ENCODE results near the gene EDN2.

Gene EDN2

DNA sequence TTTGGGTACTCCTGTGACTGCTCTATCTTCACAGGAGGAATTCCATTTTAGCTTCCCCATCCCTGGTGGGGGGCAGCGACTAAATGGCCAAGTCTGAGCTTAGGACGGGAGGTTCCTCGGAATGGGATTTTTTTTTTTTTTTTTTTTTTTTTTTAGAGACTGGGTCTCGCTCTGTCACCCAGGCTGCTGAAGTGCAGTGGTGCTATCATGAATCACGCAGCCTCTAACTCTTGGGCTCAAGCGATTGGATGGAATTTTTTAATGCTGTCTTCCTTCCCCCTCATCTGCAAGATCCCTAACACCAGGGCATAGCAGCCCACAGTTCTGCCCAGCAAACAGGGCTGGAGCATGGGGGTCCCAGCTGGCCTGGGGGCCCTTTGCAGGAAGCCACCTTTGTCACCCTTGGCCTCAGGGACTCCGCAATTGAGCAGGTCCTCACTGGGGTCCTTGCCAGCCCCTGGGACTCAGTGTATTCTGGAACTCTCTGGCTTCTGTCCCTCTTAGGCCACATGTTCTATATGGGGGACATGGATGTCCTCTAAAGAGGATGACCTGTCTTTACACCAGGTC is 13.1 kb upstream of the EDN2 start:
- no peak for DNase-seq

DNA sequence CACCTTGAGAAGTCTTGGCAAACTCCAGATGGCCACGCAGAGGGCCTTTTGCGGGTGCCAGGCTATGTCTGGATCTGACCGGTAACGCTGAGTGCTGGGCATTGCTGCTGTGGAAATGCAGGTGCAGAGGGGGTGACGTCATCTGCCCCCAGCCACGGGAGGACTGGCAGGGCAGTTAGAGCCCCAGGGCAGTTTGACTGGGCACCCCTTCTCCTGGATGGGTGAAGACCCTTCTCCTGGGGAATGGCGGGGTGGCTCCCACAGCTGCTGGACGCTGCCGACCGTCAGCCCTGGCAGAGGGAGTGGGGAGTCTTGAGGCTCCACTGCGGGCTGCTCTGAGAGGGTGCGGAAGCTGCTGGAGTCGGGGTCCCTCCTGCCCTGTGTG is 12.6 kb upstream of the EDN2 start:
- DNase-seq: no peak

DNA sequence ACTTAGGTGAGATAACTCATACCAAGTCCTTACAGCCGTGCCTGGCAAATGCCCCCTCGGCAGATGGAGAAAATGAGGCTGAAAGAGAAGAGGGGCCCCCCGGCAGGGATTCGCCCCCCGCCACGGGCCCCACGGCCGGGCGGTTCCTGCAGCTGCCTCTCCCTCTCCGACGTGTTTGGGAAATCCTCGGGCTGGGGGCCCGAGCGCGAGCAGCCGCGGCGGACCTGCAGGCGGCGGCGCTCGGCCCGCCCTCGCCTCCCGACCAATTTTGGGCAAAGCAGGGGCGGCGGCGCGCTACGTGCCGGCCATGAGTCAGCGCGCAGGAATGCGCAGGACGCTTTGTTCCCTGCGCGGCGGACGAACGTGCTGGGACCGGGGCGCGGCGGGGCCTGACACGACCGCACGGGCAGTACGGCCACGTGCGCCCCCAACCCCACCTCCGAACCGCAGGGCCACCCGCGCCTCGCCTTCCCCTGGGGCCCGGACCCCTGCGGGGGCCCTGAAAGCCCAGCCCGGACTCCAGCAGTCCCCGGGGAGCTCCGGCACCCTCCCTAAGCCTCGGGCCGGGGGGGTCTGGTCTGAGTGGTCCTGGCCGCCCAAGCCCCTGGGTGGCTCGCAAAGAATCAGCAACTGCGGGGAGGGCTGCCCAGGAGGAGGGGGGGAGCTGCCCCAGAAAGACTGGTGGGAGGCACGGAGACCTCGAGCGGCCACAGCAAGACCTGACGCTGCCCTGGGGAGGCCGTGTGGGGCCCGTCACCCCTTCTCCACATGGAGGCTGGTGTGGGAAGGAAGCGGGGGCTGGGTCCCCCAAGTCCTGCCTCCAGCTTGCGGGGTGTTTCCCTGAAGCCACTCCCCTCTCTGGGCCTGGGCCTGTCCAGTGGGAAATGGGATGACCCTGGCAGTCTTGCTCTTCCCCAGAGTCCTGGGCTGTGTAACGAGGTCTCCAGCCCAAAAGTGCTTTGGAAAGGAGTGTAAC is 11.9 kb upstream of the EDN2 start:
- no peak for DNase-seq

DNA sequence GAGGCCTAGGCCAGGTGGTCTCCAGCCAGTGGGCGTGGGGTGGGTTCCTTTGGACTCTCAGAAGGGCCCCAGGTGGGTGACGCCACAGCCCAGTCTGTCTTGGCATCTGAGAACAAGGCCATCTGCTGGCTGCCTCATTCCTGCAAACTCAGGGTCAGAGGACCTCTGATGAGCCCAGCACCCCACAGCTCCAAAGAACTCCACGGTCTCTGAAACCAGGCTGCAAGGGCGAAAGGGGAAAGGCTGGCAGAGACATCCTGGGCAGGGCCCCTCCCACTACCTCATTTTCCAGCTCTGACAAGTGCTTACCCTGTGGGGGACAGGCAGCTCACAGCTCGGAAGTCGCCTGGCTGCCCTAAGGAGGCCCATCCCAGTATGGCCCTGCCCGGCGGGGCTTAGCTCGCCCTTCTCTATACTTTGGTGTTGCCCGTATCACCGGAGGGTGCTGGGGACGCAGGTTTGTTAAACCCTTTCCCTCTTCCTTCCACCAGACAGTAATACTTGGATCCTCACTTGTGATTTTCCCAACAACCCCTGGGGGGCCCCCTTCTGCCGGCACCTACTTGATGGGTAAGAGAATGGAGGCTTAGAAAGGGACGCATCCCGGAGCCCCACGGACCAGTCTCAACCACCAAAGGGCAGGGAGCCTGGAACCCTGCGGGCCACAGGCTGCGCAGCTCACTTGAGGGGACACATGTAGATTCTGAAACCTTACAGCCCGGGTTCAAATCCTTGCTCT is 10.9 kb upstream of the EDN2 start:
- DNase-seq: no peak

DNA sequence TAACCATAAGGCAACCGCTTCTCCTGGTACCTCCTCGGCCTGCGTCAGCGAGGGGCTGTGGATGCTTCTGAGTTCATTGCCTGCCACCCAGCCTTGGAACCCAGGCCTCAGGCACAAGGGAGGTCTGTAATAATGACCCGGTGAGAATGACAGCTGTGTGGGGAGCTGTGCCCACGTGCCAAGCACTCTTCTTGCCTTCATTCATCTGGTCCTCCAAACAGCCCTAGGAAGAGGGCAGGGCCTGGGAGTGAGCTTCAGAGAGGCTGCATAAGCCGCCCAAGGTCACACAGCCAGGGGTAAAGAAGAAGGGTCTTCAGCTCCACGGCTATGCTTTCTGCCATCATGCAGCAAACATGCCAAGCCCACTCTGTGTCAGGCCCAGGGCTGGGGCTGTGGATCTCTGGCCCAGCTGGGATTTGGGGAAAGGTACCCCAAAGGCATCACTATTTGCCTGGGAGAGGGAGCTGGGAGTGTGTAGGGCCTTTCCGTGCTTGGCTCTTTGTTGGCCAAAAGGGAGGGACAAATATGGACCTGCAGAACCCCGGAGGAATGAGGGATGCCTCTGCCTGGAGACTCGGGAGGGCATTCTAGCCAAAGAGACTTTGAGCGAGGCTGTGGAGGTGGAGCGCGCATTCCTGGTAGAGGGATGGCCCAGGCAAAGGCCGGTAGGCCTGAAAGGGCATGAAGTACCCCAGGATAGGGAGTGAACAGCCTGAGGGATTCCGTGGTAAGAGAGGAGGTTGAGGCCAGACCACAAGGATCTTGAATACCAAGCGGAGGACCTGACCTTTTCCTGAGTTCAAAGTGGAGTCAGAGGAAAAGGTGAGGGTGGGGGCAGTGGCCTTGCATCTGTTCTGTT is 10.1 kb upstream of the EDN2 start:
- DNase-seq: no peak

DNA sequence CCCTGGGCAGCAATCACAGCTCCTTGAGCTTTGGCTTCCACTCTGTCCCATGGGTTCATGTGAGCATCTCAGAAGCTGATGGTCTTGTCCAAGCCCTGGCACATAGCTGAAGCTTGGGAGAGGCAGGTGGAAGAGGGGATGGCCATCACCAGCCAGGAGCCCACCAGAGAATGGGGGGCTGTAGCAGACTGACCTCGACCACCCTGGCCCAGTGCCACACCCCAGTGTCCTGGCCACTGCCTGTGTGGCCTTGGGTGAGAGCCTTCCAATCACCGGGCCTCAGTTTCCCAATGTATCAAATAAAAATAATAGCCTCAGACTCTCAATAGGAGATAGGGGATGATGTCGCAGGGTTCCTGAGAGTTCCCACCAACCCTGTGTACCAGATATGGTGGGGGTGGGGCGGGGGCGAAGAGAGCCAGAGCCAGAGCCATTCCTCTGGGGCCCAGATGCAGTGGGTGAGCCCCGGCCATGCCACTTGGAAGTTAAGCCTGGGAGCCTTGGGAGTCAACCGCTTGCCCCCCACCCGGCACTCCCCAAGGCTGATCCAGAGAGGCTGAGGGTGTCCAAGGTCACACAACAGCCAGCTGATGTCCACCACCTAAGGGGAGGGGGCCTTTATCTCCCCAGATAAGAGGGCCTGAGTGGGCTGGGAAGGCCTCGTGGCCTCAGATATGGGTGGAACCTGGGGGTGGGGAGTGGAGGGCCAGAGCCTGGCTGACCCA is 9.3 kb upstream of the EDN2 start:
- no peak for DNase-seq

DNA sequence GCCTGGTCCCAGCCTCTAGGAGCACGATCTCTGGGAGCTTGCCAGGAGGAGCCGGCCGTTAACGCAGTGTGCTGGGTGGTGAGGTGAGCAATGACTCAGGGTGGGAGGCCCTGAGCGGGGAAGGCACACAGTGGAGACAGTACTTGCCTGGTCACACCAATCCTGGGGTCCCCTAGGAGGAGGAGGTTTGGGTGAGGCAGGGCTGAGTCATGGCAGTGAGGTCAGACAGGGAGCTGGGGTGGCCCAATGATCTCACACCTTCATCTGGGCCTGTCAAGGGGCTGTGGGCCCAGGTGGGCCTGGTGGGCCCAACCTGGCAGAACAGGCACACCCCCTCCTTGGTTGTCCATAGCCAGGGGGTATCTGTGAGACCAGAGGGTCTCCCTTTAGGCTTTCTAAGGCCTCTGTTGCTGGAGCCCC is 8.6 kb upstream of the EDN2 start:
- DNase-seq: no peak

DNA sequence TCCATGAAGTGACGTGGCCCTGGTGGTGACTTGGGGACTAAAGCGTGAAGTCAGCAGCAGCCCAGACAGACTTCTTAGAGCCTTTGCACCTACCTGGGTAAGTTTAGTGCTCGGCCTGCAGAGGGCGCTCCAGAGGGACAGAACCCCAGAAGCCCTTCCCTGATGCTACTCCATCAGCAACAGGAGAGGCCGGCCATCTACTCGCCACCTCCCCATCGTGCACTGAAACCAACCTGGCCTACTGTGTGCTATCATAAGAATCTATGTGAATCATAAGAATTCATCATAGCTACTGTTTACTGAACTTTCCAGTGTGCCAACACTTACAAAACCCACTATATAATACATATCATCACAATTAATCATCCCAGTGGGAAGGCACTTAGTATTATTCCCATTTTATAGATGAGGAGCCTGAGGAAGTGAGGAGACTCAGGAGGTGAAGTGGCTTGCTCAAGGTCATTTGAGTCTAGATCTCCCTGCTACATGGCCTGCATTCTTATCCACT is 7.9 kb upstream of the EDN2 start:
- DNase-seq: no peak

DNA sequence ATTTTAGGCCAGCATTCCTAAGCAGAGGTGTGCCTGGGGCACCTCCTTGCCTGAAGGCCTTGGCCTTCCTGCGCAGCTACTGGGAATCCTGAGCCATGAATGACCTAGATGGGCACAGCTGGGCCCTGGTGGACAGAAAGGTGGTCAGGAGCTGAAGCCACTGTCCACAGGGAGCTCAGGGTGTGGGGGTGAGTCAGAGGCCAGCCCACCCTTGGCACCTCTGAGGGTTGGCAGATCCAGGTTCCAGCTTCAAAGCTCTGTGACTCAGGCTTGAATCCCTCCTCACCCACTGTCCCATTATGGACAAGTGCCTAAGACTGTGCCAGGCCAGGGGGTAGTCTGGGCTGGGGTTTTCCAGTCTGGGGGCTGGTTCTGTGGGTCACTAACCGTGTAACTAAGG is 6.4 kb upstream of the EDN2 start:
- DNase-seq: no peak

DNA sequence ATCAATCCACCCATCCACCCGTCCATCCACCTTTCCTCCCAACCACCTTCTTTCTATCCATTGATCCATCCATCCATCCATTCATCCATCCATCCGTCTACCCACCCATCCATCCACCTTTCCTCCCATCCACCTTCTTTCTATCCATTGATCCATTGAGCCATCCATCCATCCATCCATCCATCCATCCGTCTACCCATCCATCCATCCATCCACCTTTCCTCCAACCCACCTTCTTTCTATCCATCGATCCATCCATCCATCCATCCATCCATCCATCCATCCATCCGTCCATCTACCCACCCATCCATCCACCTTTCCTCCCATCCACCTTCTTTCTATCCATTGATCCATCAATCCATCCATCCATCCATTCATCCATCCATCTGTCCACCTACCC is 5.1 kb upstream of the EDN2 start:
- DNase-seq: no peak

DNA sequence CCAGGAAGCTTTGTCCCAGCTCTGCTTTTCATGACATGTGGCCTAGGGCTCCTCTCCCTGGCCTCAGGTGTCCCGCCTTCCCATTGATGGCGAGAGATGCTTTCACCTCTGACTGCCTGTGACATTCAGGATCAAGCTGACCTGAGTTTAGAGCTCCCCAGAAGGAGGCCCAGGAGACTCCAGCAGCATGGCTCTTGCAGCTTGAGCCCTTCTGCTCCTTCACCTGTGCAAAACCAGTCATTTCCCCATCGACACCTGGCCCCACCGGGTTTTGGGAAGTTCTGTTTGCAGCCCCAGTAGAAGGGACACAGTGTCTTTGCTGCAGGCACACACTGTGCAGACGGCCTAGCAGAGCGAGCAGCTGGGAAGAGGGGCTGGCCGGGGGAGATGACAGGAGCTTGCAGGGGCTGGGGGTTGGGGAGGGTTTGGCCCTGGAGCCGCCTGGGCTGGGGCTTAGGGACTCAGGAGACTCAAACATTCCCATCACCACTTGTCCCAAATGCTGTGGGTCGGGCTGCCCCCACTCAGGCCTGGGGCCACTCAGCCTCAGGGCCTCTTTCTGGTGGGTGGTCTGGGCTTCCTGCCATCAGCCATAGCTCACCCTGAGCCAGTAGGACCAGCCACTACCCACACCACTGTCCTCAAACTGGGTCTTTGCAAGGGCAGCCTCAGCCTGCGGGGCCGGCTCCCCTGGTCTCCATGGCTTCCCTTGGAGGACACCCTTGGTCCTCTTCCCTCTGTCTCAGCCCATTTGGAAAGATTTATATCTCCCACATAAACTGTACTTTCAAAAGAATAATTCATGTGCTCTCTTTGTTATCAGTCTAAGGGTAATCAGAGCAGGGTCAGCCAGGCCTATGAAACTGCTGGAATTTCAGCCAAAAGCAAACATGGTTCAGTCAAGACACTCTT is 3.8 kb upstream of the EDN2 start:
- no peak for DNase-seq

DNA sequence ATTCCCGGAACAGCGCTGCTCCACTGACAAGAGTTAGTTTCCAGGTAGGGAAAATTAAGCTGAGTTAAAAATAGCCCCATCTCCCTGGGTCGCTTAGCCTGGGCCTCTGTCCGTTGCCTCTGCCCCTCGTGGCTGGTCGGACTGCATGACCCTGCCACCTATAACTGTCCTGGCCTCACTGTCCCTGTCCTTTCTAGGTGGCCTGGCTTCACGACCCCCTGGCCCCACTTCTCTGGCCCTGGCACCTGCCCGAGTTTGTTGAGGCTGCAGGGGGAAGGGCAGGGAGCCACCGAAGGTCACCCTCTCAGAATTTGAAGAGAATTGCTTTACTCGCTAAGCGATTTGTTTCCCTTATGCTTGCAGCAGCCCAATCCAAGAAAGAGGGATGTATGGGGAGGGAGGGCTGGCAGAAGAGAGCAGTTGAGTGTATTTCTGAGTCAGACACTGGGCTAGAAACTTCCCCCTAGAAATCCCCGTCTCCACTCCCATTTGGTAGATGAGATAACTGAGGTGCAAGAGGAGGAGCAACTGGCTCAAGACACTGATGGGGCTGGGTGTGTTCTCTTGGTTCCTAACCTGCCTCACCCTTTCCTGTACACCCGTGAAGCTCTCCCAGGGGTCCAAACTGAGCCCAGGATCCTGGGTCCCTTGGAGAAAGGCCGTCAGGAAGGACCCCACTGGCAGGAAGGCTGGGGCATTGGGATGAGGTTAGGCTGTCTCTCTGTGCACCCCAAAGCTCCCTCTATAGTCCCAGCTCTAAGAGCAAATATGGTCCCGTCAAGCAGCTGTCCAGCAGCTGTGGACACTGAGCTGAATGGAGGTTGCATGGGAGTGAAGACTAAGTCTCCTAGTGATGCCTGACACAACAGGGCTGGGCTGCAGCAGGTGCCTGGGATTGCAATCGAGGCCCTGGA is 2.9 kb upstream of the EDN2 start:
- DNase-seq: no peak

DNA sequence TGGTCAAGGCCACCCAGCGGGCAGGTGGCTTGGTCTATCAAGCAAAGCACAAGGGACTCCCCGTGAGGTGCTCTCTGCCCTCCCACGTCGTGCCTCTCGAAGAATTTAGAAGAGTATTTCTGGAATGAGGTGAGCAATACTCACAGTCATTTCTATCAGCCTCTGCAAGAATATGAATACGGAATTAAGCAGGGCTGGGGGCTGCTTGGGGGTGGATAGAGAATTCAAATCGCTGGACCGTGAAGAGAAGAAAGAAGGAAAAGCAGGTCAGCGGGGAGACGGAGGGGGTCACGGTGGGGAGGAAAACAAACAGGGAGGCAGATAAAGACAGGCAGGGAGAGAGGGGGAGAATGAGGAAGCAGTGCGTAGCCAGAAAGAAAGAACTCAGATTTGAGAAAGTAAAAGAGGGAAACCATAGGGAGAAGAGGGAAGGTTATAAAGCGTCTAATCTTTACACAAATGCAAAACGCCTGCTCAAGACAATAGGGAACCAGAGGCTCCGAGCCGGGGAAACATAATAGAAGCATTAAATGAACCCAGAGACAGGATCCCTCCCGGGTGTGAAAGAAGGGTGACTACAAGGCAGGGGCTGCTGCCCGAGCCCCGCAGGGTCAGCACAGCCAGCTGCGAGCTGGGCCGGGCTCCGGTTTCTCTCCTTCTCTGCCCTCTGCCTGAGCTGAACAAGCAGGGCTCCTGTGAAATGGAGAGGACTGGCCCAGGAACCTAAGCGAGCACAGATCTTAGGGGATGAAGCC is 2.1 kb upstream of the EDN2 start:
- DNase-seq: peak; percentile 17

DNA sequence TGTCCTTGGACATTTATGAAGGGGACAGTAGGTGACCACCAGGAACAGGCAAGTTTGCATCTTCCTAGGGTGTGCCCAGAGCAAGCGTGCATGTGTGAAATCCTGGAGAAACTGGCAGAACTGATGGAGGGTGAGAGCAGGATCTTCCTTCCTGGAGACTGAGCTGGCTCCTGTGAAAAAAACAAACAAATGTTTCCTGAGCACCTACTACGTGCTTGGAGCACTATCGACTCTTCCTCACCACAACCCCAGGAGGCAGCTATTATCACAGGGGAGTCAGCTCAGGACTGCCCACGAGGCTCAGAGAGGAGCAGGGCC is 1.5 kb upstream of the EDN2 start:
- DNase-seq: no peak

DNA sequence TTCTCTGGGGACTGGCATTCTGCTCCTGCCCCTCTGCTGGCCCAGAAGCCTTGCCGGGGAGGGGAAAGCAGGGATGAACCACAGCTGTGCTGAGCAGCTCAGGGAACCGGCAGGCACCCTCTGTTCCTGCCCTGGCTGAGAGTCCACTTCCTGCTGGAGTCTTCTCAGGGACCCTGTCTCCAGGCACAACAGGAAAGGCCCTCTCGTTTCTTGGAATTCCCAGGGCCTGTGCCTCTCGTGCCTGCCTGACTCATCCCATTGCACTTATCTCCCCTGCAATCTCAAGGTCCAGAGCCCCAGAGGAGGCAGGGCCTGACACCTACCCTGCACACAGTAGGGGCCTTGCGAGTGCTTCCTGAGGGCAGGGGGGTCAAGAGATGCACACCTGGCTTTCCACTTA is 1.1 kb upstream of the EDN2 start:
- DNase-seq: no peak

DNA sequence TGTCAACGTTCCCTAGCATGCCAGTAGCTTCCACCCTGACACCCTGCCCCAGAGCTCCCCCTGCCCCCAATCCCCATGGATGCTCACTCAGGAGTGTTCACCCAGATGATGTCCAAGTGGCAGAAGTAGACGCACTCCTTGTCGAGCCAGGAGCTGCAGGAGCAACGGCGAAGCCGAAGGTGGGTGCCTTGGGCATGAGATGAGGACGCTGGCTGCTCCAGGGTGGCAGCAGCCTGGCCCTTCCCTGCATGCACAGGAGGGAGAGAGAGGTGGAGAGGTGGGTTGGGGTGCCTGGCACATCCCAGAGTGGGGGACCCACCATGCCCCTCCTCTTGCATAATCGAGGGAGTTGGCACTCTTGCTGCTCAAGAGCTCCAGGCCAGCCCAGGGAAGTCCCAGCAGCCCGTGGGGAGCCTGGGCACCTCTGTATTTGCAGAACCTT is 502 bp downstream of the EDN2 start:
- DNase-seq: no peak

DNA sequence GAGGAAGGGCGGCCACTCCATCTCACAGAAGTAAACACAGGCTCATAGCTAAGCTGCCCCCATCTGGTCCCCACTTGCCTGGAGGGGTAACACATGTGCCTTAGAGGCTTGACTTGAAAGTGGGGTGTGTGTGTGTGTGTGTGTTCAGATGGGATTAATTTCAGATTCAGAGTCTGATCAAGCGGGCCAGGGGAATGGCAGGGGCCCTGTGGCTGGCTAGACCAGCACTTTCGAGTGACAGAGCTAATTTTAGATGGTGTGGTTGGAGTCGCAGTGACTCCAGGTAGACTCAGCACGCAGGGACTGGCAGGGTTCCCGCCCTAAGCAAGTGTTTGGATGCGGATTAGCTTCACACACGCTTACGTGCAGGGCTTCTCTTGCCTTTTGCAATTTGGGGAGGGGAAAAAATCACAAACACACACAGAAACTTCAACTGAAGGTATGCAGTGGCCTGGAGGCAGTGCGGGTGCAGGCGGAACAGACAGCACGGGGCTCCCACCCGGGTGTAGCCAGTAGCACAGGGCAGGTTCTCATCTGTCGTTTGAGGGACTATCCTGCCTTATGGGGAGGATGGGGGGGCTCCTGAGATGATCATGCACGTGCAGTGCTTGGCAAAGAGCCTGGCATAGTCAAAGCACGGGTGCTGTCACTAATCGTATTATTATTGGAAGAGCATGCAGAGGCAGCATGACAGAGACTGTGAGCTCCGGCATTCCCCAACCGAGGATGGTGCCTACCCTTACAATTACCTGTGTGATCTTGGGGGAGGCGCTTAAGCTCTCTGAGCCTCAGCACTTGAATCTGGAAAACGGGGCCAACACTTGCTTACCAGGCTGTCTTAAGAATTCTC is 1.3 kb downstream of the EDN2 start:
- peak; percentile 28 for DNase-seq
